ENCODE measurements around the gene INCENP.
"Not testable (repeated sequence)": the region's sequence is repeated elsewhere in the genome, so short reads cannot be mapped to it uniquely, and the experiment has no call there.

The INCENP gene

GRCh38 chr11:62171261-62171723 is 47.5 kb downstream of the INCENP start:
- DNase-seq (ENCODE audit: low read depth, low spot score), result peak; percentile 50

- no peak for DNase-seq (ENCODE audit: low read depth, low spot score)
Measured at GRCh38 chr11:62172294-62172693, 48.5 kb downstream of the INCENP start.

- no peak for DNase-seq (ENCODE audit: low read depth, low spot score)
Measured at GRCh38 chr11:62176766-62177165, 53.0 kb downstream of the INCENP start.

GRCh38 chr11:62179995-62180394 is 56.2 kb downstream of the INCENP start:
- DNase-seq (ENCODE audit: low read depth, low spot score), result no peak

- no peak for DNase-seq (ENCODE audit: low read depth, low spot score)
Measured at GRCh38 chr11:62181097-62181496, 57.3 kb downstream of the INCENP start.

- DNase-seq (ENCODE audit: low read depth, low spot score), result no peak
Measured at GRCh38 chr11:62182147-62182891, 58.5 kb downstream of the INCENP start.

- no peak for DNase-seq (ENCODE audit: low read depth, low spot score)
Measured at GRCh38 chr11:62186195-62186594, 62.4 kb downstream of the INCENP start.

GRCh38 chr11:62190011-62190410 is 66.2 kb downstream of the INCENP start, which contains the start of gene SCGB1D1:
Gene SCGB1D1, plus strand, starts transcription at chr11:62190216. Its CDS starts 69 bp downstream, at chr11:62190285.
- no peak for DNase-seq (ENCODE audit: low read depth, low spot score)

- no peak for DNase-seq (ENCODE audit: low read depth, low spot score)
Measured at GRCh38 chr11:62193952-62194351, 70.1 kb downstream of the INCENP start.

GRCh38 chr11:62195010-62195409 is 71.2 kb downstream of the INCENP start:
- DNase-seq (ENCODE audit: low read depth, low spot score), result not testable (repeated sequence)

- no peak for DNase-seq (ENCODE audit: low read depth, low spot score)
Measured at GRCh38 chr11:62195945-62196344, 72.1 kb downstream of the INCENP start.

GRCh38 chr11:62197400-62197799 is 73.6 kb downstream of the INCENP start:
- DNase-seq (ENCODE audit: low read depth, low spot score), result not testable (repeated sequence)

GRCh38 chr11:62201376-62201775 is 77.6 kb downstream of the INCENP start:
- no peak for DNase-seq (ENCODE audit: low read depth, low spot score)
